ENCODE data around the gene MUL1. TPM values are rescaled to one million over a fixed set of nuclear protein-coding genes. Genes with fewer than 3 reads are reported as not detected.
"Not testable (repeated sequence)": the region's sequence is repeated elsewhere in the genome, so short reads cannot be mapped to it uniquely, and the experiment has no call there.

The MUL1 gene
- total RNA-seq, 2 donors from 2014 or later: 32.4 to 41.0 TPM

DNA sequence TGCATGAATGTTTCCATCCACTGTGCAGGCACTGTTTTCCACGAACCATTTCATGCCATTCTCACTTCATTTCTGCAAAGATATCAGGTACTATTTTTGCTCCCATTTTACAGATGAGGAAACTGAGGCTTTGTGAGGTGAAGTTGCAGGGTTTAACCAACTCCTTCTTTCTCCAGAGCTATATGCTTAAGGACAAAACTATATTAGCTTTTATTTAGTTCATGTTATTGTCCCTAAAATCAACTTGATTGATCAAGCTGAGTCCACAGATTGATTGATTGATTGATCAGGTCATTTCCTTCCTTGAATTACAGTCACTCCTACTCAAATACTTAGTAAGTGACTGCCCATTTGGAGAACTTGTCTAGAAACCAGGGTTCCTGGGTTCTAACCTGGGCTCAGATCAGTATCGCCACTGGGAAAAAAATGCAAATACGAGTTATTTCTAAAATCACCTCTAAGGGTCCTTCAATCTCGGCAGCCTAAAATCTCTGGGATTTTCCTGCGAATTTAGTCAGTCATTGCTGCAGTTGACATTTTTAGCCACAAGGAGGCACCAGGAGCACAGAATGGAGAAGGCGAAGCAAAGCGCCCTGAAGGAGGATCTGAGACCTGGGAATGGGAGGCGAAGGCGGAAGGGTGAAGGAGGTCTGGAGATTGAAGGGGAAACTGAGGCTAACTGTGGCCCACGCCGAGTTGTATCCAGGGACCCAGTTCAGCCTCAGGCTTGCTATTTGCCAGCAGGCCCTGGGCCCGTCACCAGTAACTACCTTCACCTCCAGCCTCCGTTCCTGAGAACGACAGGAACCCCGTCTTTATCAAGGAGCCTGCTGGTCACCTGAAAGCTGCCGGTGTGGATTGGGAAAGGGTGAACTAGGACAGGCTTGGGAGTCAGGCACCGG is 14.3 kb upstream of the MUL1 start:
- ATAC-seq (peak; percentile 76 to 79), DNase-seq (peak; percentile 71)
- intact Hi-C loops (cut with DNase I): loop anchor here (2.0 kb wide), 2 partner anchors 111 to 119 kb away; partner anchors contain the start of gene PINK1 (in 1 of the 2)

DNA sequence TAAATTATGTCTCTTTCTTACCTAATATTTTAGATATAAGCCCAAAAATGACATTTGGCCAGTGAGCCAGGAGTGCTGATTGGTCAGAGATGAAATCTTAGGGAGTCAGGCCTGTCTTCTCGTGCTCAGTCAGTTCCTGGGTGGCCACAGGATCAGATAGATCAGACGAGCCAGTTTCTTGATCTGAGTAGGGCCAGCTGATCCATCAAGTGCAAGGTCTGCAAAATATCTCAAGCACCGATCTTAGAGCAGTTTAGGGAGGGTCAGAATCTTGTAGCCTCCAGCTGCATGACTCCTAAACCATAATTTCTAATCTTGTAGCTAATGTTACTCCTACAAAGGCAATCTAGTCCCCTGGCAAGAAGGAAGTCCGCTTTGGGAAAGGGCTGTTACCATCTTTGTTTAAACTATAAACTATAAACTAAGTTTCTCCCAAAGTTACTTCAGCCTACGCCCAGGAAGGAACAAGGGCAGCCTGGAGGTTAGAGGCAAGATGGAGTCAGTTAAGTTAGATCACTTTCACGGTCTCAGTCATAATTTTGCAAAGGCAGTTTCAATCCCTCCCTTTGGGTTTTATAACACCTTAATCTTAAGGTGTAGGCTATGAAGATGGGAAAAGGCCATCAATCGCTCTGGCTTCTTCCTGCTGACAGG is 11.8 kb upstream of the MUL1 start:
- DNase-seq; intact Hi-C loops (cut with DNase I); ATAC-seq: not testable (repeated sequence)

DNA sequence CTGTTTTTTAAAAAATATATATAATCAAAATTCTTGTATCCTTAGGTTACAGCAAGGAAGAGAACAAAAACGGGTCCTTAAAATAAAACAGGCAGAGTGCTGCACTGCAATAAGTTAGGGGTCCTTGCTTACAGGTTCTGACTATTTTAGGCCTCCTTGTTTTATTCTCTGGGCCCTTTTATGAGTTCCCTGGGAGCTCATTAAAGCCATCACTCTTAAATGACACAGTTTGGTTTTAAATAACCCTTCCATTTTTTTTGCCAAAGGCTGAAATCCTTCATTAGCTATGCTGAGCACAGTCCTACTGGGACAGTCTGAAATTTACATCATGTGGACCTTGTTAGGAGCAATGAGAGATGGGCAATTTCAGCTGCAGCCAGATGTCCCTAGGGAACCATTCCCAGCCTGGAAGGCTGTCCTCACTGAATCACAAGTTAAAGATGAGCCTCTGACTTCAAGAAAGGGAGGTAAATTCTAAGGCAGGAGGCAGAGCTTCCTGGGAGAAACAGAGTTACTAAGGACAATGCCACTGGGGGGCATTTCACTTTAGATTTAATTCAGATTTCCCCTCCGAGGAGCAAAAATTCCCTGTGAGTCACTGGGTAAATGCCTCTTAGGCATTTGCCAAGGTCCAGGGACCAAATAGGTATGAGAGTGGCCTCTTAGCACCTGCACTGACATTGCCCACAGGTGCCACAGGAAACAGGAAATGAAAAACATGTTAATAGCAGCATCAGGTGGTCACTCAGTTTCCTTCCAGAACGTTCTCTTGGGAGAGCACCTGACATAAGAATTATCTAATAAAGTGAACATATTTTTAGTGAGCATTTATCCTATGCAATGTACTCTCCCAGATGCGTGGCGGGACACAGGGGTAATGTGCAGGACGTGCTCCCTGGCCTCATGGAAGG is 3.8 kb upstream of the MUL1 start:
- DNase-seq (no peak), ATAC-seq (no peak)
- intact Hi-C loops (cut with DNase I): no loop called here

DNA sequence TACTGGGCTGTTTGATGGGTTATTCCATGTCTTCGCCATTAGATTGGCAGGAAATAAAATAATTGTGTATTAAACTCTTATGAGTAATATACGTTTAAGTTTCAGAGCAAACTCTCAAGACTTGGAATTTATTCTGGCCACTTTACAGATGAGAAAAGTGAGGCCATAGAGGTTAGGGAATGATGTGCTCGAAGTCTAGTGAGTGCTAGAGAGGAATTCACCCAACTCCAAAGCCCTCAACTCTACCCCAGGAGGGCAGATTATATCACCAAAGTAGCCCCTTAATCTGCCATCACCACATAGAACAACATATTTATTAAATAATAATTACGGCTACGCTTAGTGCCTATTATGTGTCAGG is 440 bp upstream of the MUL1 start:
- ATAC-seq (no peak), DNase-seq (no peak)
- intact Hi-C loops (cut with DNase I): no loop called here

DNA sequence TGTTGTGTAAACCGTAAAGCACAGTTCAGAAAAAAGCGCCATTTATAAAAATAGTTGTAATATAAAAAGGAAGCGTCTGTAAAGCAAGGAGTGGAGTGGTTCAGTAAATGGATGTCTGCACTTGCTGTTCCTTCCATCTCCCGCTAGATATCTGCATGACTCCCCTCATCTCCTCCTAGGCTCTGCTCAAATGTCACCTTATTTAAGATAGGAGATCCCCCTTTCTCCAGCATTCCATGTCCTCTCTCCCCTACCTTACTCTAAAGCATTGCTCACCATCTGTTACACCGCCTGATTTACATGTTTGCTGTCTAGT is 745 bp downstream of the MUL1 start:
- peak in 1 of 2 donors; percentile 4 for ATAC-seq
- intact Hi-C loops (cut with DNase I): no loop called here
- no peak for DNase-seq

DNA sequence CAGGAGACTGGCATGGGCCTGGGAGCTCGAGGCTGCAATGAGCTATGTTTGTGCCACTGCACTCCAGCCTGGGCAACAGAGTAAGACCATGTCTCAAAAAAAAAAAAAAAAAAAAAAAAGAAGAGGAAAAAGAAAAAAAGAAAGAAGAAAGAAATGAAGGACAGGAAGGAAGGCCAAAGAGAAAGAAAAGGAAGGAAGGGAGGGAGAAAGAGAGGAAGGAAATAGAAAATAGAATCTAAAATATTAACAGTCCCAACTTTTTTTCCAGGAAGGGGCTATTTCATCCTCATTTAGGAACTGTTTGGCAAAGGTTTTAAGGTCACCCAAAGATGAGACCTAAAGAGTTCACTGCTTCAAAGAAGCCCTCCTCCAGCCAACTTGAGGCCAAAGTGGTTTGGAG is 2.5 kb downstream of the MUL1 start:
- ATAC-seq: no peak
- intact Hi-C loops (cut with DNase I): no loop called here
- no peak for DNase-seq

DNA sequence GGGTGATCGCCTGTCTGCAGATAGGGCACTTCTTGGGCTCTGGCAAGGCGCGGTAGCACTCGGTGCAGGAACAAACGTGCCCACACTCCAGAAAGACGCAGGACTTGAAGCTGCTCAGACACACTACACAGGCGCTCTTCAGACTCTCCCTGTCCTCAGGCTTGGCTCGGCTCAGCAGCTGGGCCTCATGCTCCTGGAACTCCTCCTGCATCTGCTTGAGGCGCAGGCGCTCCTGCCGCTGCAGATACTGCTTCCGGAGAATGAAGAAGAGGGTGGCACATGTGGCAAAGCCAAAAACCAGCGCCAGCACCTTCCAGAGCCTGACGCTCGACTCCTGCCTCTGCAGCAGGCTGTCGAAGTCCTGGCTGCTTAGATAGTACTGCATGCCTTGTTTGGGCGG is 7.2 kb downstream of the MUL1 start:
- ATAC-seq: no peak
- DNase-seq: no peak

DNA sequence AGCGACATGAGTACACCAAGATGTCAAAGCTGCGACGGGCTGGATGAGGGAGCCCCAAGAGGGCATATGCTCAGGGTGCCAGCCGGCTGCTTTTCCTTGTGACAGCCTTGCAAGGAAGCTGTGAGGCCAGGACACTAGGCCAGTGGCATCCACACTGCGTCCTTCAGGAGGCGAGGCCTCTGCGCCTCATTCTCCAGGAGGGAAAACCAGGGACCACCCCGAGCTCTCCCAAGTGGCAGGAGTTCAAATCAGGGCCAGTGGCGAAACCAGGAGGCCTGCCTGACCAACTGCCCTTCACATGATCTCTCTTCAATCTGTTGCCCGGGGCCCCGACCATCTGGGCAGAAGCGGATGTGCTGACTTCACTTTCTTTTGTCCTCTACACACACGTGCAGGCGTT is 8.2 kb downstream of the MUL1 start:
- intact Hi-C loops (cut with DNase I): no loop called here
- DNase-seq (no peak), ATAC-seq (no peak)

More for the DNA sequence above, 7.2 kb downstream of the MUL1 start:
- intact Hi-C loops (cut with DNase I): no loop called here

DNA sequence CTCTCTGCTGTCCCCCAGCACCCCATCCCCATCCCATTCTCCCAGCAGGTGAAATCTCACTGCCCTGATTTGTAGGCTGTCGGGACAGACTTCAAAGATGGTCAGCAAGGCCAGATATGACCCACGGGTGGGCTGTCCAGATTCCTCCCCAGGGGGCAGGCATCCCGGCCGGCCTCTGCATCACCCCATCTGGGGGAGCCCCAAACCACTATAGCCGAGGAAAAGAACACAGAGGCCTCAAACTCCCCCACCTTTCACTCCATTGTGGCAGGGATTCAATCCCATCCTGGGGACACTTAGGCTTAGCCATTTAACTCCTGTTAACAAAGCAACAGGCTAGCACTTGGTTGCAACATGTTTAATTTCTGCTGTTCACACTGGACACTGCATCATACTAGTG is 8.8 kb downstream of the MUL1 start:
- intact Hi-C loops (cut with DNase I): no loop called here
- DNase-seq (no peak), ATAC-seq (no peak)

DNA sequence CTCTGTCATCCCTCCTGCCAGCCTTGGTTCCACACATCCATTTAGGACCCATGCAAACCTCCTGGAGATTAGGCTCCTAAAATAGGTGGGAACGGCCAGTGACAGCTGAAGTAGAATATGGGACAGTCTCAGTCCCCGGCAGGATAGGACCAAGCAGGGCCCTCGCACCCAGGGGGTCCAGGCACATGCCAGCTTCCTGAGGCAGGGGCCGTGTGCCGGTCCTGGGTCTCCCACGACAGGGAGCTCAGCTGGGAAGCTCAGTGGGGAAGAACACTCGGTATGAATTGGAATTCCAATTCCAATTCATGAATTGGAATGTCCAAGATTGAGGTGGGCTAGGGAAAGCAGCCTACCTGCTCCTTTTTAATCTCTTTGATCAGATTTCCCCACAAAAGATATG is 9.8 kb downstream of the MUL1 start:
- ATAC-seq: no peak
- intact Hi-C loops (cut with DNase I): no loop called here
- DNase-seq: no peak

DNA sequence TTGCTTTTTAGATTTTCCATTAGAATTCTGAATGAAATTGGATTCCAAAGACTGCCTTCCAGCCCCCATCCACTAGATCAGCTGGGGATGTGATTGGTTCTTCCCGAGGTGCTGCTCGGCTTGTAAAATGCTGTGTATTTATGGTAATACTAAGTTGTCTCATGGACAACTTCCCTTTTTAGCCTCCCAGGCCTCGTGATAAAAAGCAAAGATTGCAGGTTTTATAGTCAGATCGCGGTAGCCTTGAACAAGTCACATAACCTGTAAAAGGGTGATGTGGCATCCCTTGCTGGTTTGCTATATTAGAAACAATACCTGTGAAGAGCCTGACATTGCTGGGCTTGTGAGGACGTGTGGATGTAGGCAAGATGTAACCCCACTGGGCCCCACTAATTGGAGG is 10.4 kb downstream of the MUL1 start:
- intact Hi-C loops (cut with DNase I): no loop called here
- DNase-seq: no peak
- no peak for ATAC-seq

DNA sequence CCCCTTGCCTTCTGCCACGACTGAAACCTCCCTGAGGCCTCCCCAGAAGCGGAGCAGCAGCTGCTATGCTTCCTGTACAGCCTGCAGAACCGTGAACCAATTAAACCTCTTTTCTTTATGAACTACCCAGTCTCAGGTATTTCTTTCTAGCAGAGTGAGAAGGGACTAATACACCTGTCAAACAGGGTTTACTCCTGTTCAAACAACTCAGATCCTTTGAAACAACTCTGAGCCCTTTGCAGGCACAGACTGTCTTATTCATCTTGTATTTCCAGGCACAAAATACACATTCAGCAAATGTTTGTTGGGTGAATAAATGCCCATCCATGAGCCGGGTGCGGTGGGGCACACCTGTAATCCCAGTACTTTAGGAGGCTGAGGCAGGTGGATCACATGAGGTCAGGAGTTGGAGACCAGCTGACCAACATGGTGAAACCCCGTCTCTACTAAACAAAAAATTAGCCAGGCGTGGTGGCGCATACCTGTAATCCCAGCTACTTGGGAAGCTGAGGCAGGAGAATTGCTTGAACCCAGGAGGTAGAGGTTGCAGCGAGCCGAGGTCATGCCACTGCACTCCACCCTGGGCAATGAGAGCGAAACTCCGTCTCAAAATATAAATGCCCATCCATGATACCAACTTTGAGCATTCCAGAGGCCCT is 11.1 kb downstream of the MUL1 start:
- ATAC-seq, DNase-seq: not testable (repeated sequence)

DNA sequence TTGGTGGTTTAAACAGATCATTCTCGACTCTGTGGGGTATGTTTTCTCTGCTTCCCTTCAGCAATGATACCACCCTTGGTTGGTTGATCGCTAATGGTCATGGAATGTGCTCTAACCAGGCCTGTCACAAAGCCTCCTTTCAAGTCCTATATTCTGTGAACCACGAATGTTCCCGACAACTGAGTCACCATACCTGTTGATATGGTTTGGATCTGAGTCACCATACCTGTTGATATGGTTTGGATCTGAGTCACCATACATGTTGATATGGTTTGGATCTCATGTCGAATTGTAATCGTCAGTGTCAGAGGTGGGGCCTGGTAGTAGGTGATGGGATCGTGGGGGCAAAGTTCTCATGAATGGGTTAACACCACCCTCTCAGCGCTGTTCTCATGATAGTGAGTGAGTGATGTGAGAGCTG is 11.7 kb downstream of the MUL1 start:
- intact Hi-C loops (cut with DNase I): no loop called here
- ATAC-seq (no peak), DNase-seq (no peak)

More for the DNA sequence above, 11.1 kb downstream of the MUL1 start:
- intact Hi-C loops (cut with DNase I): not testable (repeated sequence)

DNA sequence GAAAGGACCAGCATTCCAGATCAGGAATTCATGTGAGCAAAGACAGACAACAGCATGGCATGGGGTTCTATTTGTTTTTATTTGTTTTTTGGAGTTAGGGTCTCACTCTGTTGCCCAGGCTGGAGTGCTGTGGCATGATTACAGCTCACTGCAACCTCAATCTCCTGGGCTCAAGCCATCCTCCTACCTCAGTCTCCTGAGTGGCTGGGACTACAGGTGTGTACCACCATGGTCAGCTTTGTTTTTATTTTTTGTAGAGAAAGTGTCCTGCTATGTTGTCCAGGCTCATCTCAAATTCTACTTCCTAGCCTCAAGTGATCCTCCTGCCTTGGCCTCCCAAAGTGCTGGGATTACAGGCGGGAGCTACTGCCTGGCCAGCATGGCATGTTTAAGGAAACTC is 12.3 kb downstream of the MUL1 start:
- DNase-seq: no peak
- intact Hi-C loops (cut with DNase I): no loop called here
- ATAC-seq: no peak

DNA sequence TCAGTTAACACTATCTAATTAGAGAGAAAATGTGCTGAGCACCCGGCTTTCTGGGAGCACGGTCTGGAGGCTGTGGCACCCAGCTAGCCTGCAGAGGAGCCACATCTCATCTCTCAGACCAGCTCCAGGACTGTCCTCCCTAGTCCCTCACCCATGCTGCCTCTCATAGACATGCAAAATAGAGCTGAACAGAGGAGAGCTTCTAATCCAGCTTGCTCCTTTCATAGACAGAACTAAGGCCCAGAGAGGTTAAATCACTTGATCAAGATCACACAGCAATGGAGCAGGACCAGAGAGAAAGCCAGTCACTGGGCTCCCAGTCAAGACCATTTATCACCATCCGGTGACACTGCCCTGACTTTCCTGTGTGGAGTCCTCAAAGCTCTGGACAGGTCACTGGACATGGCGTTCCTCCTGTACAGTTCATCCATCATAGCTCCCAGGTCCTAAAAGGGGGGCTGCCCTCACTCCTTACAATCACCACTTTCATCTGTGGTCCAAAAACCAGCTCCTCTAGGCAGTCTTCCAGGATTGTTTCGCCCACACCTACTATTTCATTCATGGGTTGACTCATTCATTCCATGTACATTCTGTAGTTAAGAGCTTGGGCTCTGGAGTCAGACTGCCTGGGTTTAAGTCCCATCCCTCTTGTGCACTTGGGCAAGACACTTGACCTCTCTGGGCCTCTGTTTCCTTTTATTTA is 13.2 kb downstream of the MUL1 start:
- intact Hi-C loops (cut with DNase I): loop anchor here (5.0 kb wide), 4 partner anchors 117 to 577 kb away; no protein-coding TSS in a partner anchor
- peak in 1 of 2 donors; percentile 21 for ATAC-seq

DNA sequence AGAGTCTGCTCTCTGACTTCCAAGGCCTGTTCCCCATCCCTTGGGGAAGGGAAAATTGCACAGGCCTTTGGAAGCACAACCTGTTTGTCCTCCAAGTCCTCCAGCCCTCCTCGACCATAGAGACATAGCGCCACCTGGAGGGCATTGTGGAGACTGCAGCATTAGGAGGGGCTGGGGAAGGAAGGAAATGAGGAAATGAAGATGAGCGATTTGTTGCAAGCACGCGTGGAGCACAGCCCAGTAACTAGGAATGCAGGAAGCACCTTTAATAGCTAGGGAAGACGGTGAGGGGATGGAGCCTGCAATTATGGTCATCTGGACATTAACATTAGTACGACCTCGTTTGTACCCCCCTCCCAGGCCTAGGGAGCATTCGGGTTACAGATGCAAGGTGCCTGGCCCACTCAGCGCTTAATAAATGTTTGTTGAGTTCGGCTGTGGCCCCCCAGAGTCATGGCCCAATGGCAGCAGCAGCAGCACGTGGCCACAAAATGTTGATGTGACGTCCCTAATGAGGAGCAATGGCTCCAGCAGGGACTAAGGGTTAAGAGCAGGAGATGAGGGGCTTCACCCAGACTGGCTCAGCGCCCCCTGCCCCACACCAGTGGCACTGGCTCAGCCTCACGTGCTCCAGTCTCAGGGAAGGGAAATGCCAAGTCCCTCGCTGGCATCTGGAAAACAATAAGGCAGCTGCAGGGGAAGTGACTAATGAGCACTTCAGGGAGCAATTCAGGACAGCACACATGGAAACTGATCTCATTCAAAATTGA is 13.9 kb downstream of the MUL1 start:
- intact Hi-C loops (cut with DNase I): loop anchor here (1.0 to 5.0 kb wide), 5 partner anchors 117 to 577 kb away; no protein-coding TSS in a partner anchor
- DNase-seq (peak; percentile 78), ATAC-seq (peak; percentile 88)

More for the DNA sequence above, 13.2 kb downstream of the MUL1 start:
- no peak for DNase-seq

DNA sequence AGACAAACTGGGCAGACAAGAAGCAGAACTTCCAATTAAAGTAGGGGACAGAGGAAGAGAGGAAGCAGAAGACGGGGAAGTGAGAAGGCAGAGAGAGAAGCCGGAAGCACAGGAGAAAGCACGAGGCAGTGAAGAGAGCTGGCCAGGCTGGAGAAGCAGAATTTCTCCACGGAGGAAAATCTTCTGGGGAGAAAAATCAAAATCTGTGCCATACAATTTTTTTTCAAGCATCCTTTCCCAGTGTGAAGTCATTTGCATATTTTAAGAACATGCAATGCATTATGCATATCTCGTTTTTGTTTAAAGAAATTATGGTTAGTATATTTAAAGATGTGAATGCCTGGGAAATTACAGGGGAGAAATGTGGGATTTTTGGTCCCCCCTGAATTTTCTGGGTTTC is 14.6 kb downstream of the MUL1 start:
- ATAC-seq (no peak), DNase-seq (no peak)
- intact Hi-C loops (cut with DNase I): loop anchor here (1.0 to 5.0 kb wide), 5 partner anchors 116 to 576 kb away; no protein-coding TSS in a partner anchor
